GM12878 (cell line): Measurements from ENCODE around the gene CLDN25. TPM values are rescaled to one million over a fixed set of nuclear protein-coding genes. Genes with fewer than 3 reads are reported as not detected.

Experiments used
- ATAC-seq: fragments of 200-7000 bp; cut with Tn5 transposase; 3 replicates; pipeline ENCODE4 v1.9.1; 2020; ENCODE audit warnings: mild to moderate bottlenecking, moderate library complexity
- BruUV-seq: library from RNA; stranded (reverse); fragments of 400-500 nt; replicated peaks from 2 replicates; lab custom pipeline; 2021; lab: Mats Ljungman, UMichigan
- CTCF ChIA-PET: fragments of 300-600 bp; sonication (Branson Sonifier 250); formaldehyde crosslinking; extraction: SDS; loops from one replicate; lab custom pipeline; 2021; ENCODE audit warnings: inconsistent platforms; lab: Yijun Ruan, JAX
- POLR2A ChIA-PET: fragments of 350-600 bp; formaldehyde crosslinking; extraction: SDS; loops from one replicate; lab custom pipeline; 2021; ENCODE audit warnings: inconsistent platforms; lab: Charles Lee
- RAD21 ChIA-PET: fragments of 300-600 bp; sonication (Branson Sonifier 250); formaldehyde crosslinking; loops from one replicate; lab custom pipeline; 2023; ENCODE audit warnings: antibody characterized with exemption; ENCODE audit not compliant: unreplicated experiment; lab: Charles Lee
- SMC1A ChIA-PET: fragments of 300-600 bp; sonication (Branson Sonifier 250); formaldehyde crosslinking; loops from one replicate; lab custom pipeline; 2023; ENCODE audit not compliant: unreplicated experiment, uncharacterized antibody; lab: Charles Lee
- DNase-seq: peaks from one replicate; pipeline ENCODE4 v3.0.0-alpha.2; 2011; ENCODE audit warnings: low read depth, low spot score
- FAIRE-seq: peaks from 3 replicates; lab custom pipeline; 2011; peaks lifted over from hg19 to GRCh38; lab: Jason Lieb, UNC
- H2AFZ ChIP-seq: 2 replicates; pipeline ENCODE4 v1.6.0; 2011; ENCODE audit warnings: low read depth, low read length, control low read depth; ENCODE audit not compliant: control insufficient read depth
- H3K27ac ChIP-seq: 2 replicates; pipeline ENCODE4 v1.5.1; 2011; ENCODE audit warnings: control low read depth; ENCODE audit not compliant: control insufficient read depth, insufficient read depth
- H3K27me3 ChIP-seq, 2 experiments: replicated peaks in 1 of 2; 2 replicates each; pipeline versions ENCODE4 v1.6.0 to v1.6.1; 2011; ENCODE audit warnings: low read length in 1 of 2; ENCODE audit not compliant: control insufficient read depth in 2 of 2, insufficient read depth in 2 of 2
- H3K36me3 ChIP-seq, 2 experiments: 2 replicates each; pipeline ENCODE4 v1.5.1; 2011; ENCODE audit warnings: low read length in 1 of 2; ENCODE audit not compliant: control insufficient read depth in 2 of 2, insufficient read depth in 2 of 2
- H3K4me1 ChIP-seq: 2 replicates; pipeline ENCODE4 v1.6.1; 2011; ENCODE audit warnings: mild to moderate bottlenecking, low read length, moderate library complexity, mixed read lengths; ENCODE audit not compliant: control insufficient read depth, insufficient read depth
- H3K4me2 ChIP-seq: 2 replicates; pipeline ENCODE4 v1.6.0; 2011; ENCODE audit warnings: control low read depth; ENCODE audit not compliant: control insufficient read depth, insufficient read depth
- H3K4me3 ChIP-seq: fragments of 200-600 bp; sonication (generic); 2 replicates; pipeline ENCODE4 v1.5.1; 2016
- H3K79me2 ChIP-seq: 2 replicates; pipeline ENCODE4 v1.6.0; 2011; ENCODE audit warnings: low read length; ENCODE audit not compliant: control insufficient read depth, insufficient read depth
- H3K9ac ChIP-seq: 2 replicates; pipeline ENCODE4 v1.8.0; 2011; ENCODE audit warnings: low read length, control low read depth, mixed read lengths; ENCODE audit not compliant: control insufficient read depth, insufficient read depth
- H3K9me3 ChIP-seq: replicated peaks from 3 replicates; pipeline ENCODE4 v1.5.1; 2011; ENCODE audit warnings: mild to moderate bottlenecking, low read length; ENCODE audit not compliant: control insufficient read depth, insufficient read depth
- H4K20me1 ChIP-seq: 2 replicates; pipeline ENCODE4 v1.6.0; 2011; ENCODE audit not compliant: control insufficient read depth, insufficient read depth
- BCL3 ChIP-seq: IDR thresholded peaks from 2 replicates; pipeline ENCODE4 v1.6.1; 2011; ENCODE audit warnings: borderline replicate concordance, low read depth, mild to moderate bottlenecking, moderate library complexity, low read length; ENCODE audit not compliant: insufficient read depth, poor library complexity, severe bottlenecking
- E2F8 ChIP-seq: fragments of 450-650 bp; IDR thresholded peaks from 2 replicates; pipeline ENCODE4 v1.6.1; 2018; ENCODE audit warnings: mild to moderate bottlenecking, low read depth, moderate library complexity; ENCODE audit not compliant: partially characterized antibody
- JUNB ChIP-seq: IDR thresholded peaks from 2 replicates; pipeline ENCODE4 v1.6.1; 2016; ENCODE audit warnings: antibody characterized with exemption, mild to moderate bottlenecking
- NR2F1 ChIP-seq: fragments of 450-650 bp; conservative IDR thresholded peaks from 2 replicates; pipeline ENCODE4 v1.6.1; 2017; ENCODE audit warnings: mild to moderate bottlenecking
- SMAD1 ChIP-seq: fragments of 450-650 bp; IDR thresholded peaks from 2 replicates; pipeline ENCODE4 v1.6.1; 2018; ENCODE audit warnings: mild to moderate bottlenecking, low read depth; ENCODE audit not compliant: partially characterized antibody
- YBX1 ChIP-seq: fragments of 450-650 bp; IDR thresholded peaks from 2 replicates; pipeline ENCODE4 v1.6.1; 2016; ENCODE audit warnings: antibody characterized with exemption
- YY1 ChIP-seq: IDR thresholded peaks from 2 replicates; pipeline ENCODE4 v1.6.1; 2011; ENCODE audit warnings: low read depth, mild to moderate bottlenecking, low read length
- ZNF622 ChIP-seq: fragments of 450-650 bp; IDR thresholded peaks from 2 replicates; pipeline ENCODE4 v1.6.1; 2017; ENCODE audit warnings: mild to moderate bottlenecking, inconsistent platforms
- WGBS: methylation state at CpG from one replicate; pipeline ENCODE4 v1.1.6; 2016; ENCODE audit warnings: low lambda C conversion rate; ENCODE audit not compliant: insufficient replicate concordance, insufficient coverage; ENCODE audit errors: missing lambda C conversion rate; 5-methylcytosine and 5-hydroxymethylcytosine counted together
- in situ Hi-C: fragments of 300-500 bp; cut with MboI; formaldehyde crosslinking; loops from 9 replicates; pipeline ENCODE4 v1.14.3; 2018; ENCODE audit warnings: mixed read lengths
- intact Hi-C: fragments of 100-400 bp; cut with micrococcal nuclease; formaldehyde crosslinking; loops from one replicate; pipeline ENCODE4 v1.14.2; 2022; ENCODE audit not compliant: unreplicated experiment
- polyA plus RNA-seq, 11 experiments: library from polyadenylated mRNA; depleted of rRNA in 4 of 11; unstranded in 6 of 11; stranded (reverse) in 5 of 11; fragments of >200 nt; fragmentation: Nextera tagmentation in 4 of 11; fragmentation: Illumina TruSeq in 1 of 11; extraction: Ambion mirVana in 4 of 11; extraction: Trizol in 1 of 11; gene quantifications; 1 replicate in 1 of 11; 2 replicates in 10 of 11; pipeline versions ENCODE4 v1.2.1 to v1.2.3, GENCODE V29; 2011 to 2016; ENCODE audit warnings: inconsistent platforms in 2 of 11, missing spikeins in 2 of 11, low read depth in 1 of 11
- total RNA-seq, 4 experiments: library from RNA; depleted of rRNA in 3 of 4; stranded (reverse); fragments of >200 nt in 3 of 4; fragmentation: Illumina TruSeq in 1 of 4; extraction: Trizol in 1 of 4; gene quantifications; 2 replicates each; pipeline versions ENCODE4 v1.2.1 to v1.2.3, GENCODE V29; 2013 to 2021

The CLDN25 gene
- total and polyA plus RNA-seq, 10 of the 15 experiments (the other 5 are each of a cell fraction or from before 2014, with no cell fraction given) = not detected

- DNase-seq (no peak), ATAC-seq (no peak), FAIRE-seq (no peak)
- RAD21 ChIA-PET = no interaction called here
- Histone ChIP-seq H3K27ac (no peak overlapping the region), H3K9ac (no peak overlapping the region), H4K20me1 (no peaks in the 10 kb centered on the region), H3K9me3 (no peaks in the 10 kb centered on the region), H3K79me2 (no peaks in the 10 kb centered on the region), H2AFZ (no peak overlapping the region), H3K4me3 (no peak overlapping the region), H3K27me3 (no peaks in the 10 kb centered on the region), H3K4me2 (no peak overlapping the region), H3K36me3 (peaks cover 0 to 24% of the 10 kb centered on the region in 2 experiments; a peak in 3 of 4 replicates), H3K4me1 (no peaks in the 10 kb centered on the region)
- in situ Hi-C loops = no loop called here
- CTCF ChIA-PET = interaction anchor here (1.1 kb wide), 1 partner anchor 78 kb away, joined by 3 read pairs; no protein-coding TSS in a partner anchor
- TF ChIP-seq NR2F1 (no peak), JUNB (no peak), SMAD1 (no peak), BCL3 (no peak), ZNF622 (no peak), YBX1 (no peak), E2F8 (no peak), YY1 (no peak)
- intact Hi-C loops = no loop called here
- WGBS = 98% methylated on average over 6 of the region's 6 CpGs
- BruUV-seq = no TSS peak
- SMC1A ChIA-PET = interaction anchor here (0.6 to 1.4 kb wide), 2 partner anchors 11 to 79 kb away, joined by 3 to 4 read pairs; no protein-coding TSS in a partner anchor
- POLR2A ChIA-PET = no interaction called here
These were observed 38.0 kb downstream of the CLDN25 start for GRCh38 chr11:113817626-113818025.
